HepG2 (cell line): ENCODE measurements around the gene TMEM223. TPM values are rescaled to one million over a fixed set of nuclear protein-coding genes. Genes with fewer than 3 reads are reported as not detected.

Source experiments
- ATF3 ChIP-seq: sonication (generic); formaldehyde crosslinking; IDR thresholded peaks from 2 replicates; pipeline ENCODE4 v1.4.0; 2020; ENCODE audit warnings: missing genetic modification reagents
- BCL3 ChIP-seq: sonication (generic); formaldehyde crosslinking; IDR thresholded peaks from 2 replicates; pipeline ENCODE4 v1.5.1; 2020; ENCODE audit warnings: mild to moderate bottlenecking, missing genetic modification reagents, moderate library complexity
- CC2D1A ChIP-seq: sonication (generic); formaldehyde crosslinking; IDR thresholded peaks from 2 replicates; pipeline ENCODE4 v1.8.1; 2023; ENCODE audit warnings: mild to moderate bottlenecking, missing genetic modification reagents
- CTCF ChIP-seq: sonication (generic); formaldehyde crosslinking; IDR thresholded peaks from 2 replicates; pipeline ENCODE4 v1.5.0; 2020; ENCODE audit warnings: mild to moderate bottlenecking, missing genetic modification reagents, moderate library complexity
- EEA1 ChIP-seq: sonication (generic); formaldehyde crosslinking; IDR thresholded peaks from 2 replicates; pipeline ENCODE4 v1.5.1; 2020; ENCODE audit warnings: mild to moderate bottlenecking, missing genetic modification reagents, borderline replicate concordance
- EED ChIP-seq: sonication (generic); formaldehyde crosslinking; IDR thresholded peaks from 2 replicates; pipeline ENCODE4 v1.5.0; 2020; ENCODE audit warnings: mild to moderate bottlenecking, missing genetic modification reagents
- HNF4A ChIP-seq: sonication (generic); formaldehyde crosslinking; IDR thresholded peaks from 2 replicates; pipeline ENCODE4 v1.4.0; 2020; ENCODE audit warnings: missing genetic modification reagents
- ISL2 ChIP-seq: sonication (generic); formaldehyde crosslinking; IDR thresholded peaks from 2 replicates; pipeline ENCODE4 v1.5.0; 2020; ENCODE audit warnings: missing genetic modification reagents
- MED1 ChIP-seq: sonication (generic); formaldehyde crosslinking; IDR thresholded peaks from 2 replicates; pipeline ENCODE4 v1.4.0; 2020; ENCODE audit warnings: missing genetic modification reagents
- MXD1 ChIP-seq: sonication (generic); formaldehyde crosslinking; IDR thresholded peaks from 2 replicates; pipeline ENCODE4 v1.4.0; 2020; ENCODE audit warnings: mild to moderate bottlenecking, missing genetic modification reagents
- NFKB2 ChIP-seq: sonication (generic); formaldehyde crosslinking; IDR thresholded peaks from 2 replicates; pipeline ENCODE4 v1.4.0; 2020; ENCODE audit warnings: missing genetic modification reagents, borderline replicate concordance
- YEATS2 ChIP-seq: sonication (generic); formaldehyde crosslinking; IDR thresholded peaks from 2 replicates; pipeline ENCODE4 v1.4.0; 2020; ENCODE audit warnings: missing genetic modification reagents, borderline replicate concordance
- YEATS4 ChIP-seq: sonication (generic); formaldehyde crosslinking; IDR thresholded peaks from 2 replicates; pipeline ENCODE4 v1.4.0; 2020; ENCODE audit warnings: missing genetic modification reagents, borderline replicate concordance
- ZMYM3 ChIP-seq: sonication (generic); formaldehyde crosslinking; IDR thresholded peaks from 2 replicates; pipeline ENCODE4 v1.5.1; 2020; ENCODE audit warnings: mild to moderate bottlenecking, missing genetic modification reagents
- ZNF10 ChIP-seq: sonication (generic); formaldehyde crosslinking; IDR thresholded peaks from 2 replicates; pipeline ENCODE4 v1.4.0; 2020; ENCODE audit warnings: mild to moderate bottlenecking, low read depth, missing genetic modification reagents, borderline replicate concordance
- ZNF280B ChIP-seq: sonication (generic); formaldehyde crosslinking; IDR thresholded peaks from 2 replicates; pipeline ENCODE4 v1.5.0; 2020; ENCODE audit warnings: missing genetic modification reagents, mild to moderate bottlenecking, borderline replicate concordance
- ZNF281 ChIP-seq: sonication (generic); formaldehyde crosslinking; IDR thresholded peaks from 2 replicates; pipeline ENCODE4 v1.4.0; 2020; ENCODE audit warnings: missing genetic modification reagents, borderline replicate concordance
- polyA plus RNA-seq, 8 experiments: library from polyadenylated mRNA; depleted of rRNA in 3 of 8; stranded (reverse) in 7 of 8; unstranded in 1 of 8; fragments of >200 nt; fragmentation: Illumina TruSeq in 4 of 8; extraction: Trizol in 4 of 8; gene quantifications; 2 replicates each; pipeline versions ENCODE4 v1.2.1 to v1.2.3, GENCODE V29; 2011 to 2016; ENCODE audit warnings: low read depth in 4 of 8, missing spikeins in 1 of 8, mixed read lengths in 1 of 8; ENCODE audit not compliant: insufficient read depth in 1 of 8
- total RNA-seq, 5 experiments: library from RNA; depleted of rRNA; stranded (reverse); fragments of >200 nt; fragmentation: Illumina TruSeq; extraction: Trizol; gene quantifications; 2 replicates each; pipeline ENCODE4 v1.2.3, GENCODE V29; 2016; ENCODE audit warnings: low read depth in 1 of 5

TMEM223 gene
- total and polyA plus RNA-seq, 2 of the 13 experiments (the other 11 are each of a cell fraction or from before 2014, with no cell fraction given), result 19.5 to 24.9 TPM

- TF ChIP-seq ZNF280B (CRISPR knock-in tag) (0 out of 2 replicates have a peak, but pooled peaks have one; percentile 37), EED (CRISPR knock-in tag) (0 out of 2 replicates have a peak, but pooled peaks have one; percentile 63), HNF4A (peak; percentile 38), BCL3 (CRISPR knock-in tag) (0 out of 2 replicates have a peak, but pooled peaks have one; percentile 14), ISL2 (CRISPR knock-in tag) (0 out of 2 replicates have a peak, but pooled peaks have one; percentile 26), YEATS2 (CRISPR knock-in tag) (peak; percentile 85), MED1 (CRISPR knock-in tag) (0 out of 2 replicates have a peak, but pooled peaks have one; percentile 11), MXD1 (CRISPR knock-in tag) (0 out of 2 replicates have a peak, but pooled peaks have one; percentile 6), YEATS4 (CRISPR knock-in tag) (peak; percentile 96), ZNF10 (CRISPR knock-in tag) (no peak), NFKB2 (CRISPR knock-in tag) (peak; percentile 64; the same call in 1 of the 2 replicates), ZNF281 (CRISPR knock-in tag) (no peak), CTCF (CRISPR knock-in tag) (0 out of 2 replicates have a peak, but pooled peaks have one; percentile 8), EEA1 (CRISPR knock-in tag) (0 out of 2 replicates have a peak, but pooled peaks have one; percentile 36), ATF3 (CRISPR knock-in tag) (0 out of 2 replicates have a peak, but pooled peaks have one; percentile 60), ZMYM3 (CRISPR knock-in tag) (peak; percentile 92), CC2D1A (CRISPR knock-in tag) (no peak)
Measured at GRCh38 chr11:62771144-62772021, 20.4 kb downstream of the TMEM223 start, which contains the start of gene TAF6L (continued).
